ENCODE results near the gene MKX. TPM values are rescaled to one million over a fixed set of nuclear protein-coding genes. Genes with fewer than 3 reads are reported as not detected.

Gene MKX
- total and polyA plus RNA-seq, 9 of the 15 experiments (the other 6 are each of a cell fraction or from before 2014, with no cell fraction given): 0.07 TPM; not detected in 7

DNA sequence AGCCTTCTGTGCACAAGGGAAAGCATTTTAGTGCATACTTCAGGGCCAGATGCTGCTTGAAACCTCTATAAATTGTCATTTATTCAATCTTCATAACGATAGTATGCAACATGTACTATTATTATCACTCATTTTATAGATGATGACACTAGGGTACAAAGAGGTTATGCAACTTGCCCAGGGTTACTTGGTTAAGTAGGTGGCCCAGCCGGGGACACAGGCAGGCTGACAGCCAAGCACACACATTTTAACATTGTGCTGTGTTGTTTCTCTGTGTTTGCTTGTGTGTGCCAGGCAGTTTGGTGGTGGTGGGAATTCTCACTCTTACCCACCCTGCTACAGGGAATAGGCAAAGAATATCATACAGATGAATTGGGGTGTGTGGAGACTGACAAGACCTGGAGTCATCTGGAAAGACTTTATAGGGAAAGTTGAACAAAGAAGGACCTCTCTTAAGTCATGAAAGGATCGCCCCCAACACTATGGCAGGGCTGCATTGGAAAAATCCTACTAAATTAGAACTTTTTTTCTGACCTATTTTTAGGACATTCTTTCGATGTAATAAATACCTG is 98.9 kb downstream of the MKX start (continued):
- no peak for TF ChIP-seq RERE (CRISPR knock-in tag; IDR thresholded peaks at IDR 0.05; ENCODE audit: borderline replicate concordance)

GRCh38 chr10:27646194-27646593 is 99.4 kb downstream of the MKX start:
- BruUV-seq (replicated peaks): no TSS peak
- intact Hi-C loops (cut with micrococcal nuclease): no loop called here
- DNase-seq (ENCODE audit: extremely low read depth in 1 of 4, low spot score in 3 of 4): no peak
- no peak overlapping the region for H3K27ac ChIP-seq (ENCODE audit: extremely low read depth, low read depth, low read length)
- H3K9me1 ChIP-seq (ENCODE audit: control insufficient read depth, insufficient read depth, low read length): no peaks in the 10 kb centered on the region
- in situ Hi-C loops (cut with MboI): no loop called here
- no peaks in the 10 kb centered on the region for H3K9me3 ChIP-seq (replicated peaks; ENCODE audit: control insufficient read depth, insufficient read depth, low read depth, low read length)
- H3K4me1 ChIP-seq (replicated peaks in 1 of 2; ENCODE audit: control insufficient read depth in 2 of 2, insufficient read depth in 2 of 2, low read length in 2 of 2): no peaks in the 10 kb centered on the region
- FAIRE-seq: no peak
- H2AFZ ChIP-seq (ENCODE audit: low read depth, low read length): no peak overlapping the region
- H3K27me3 ChIP-seq (ENCODE audit: control insufficient read depth in 2 of 2, insufficient read depth in 2 of 2, low read length in 2 of 2): no peaks in the 10 kb centered on the region; a peak in 1 of 5 replicates
- no peak overlapping the region for H3K4me2 ChIP-seq (ENCODE audit: insufficient read depth, low read length)
- no peak overlapping the region for H3K4me3 ChIP-seq
- ATAC-seq: no peak
- H3K9ac ChIP-seq (ENCODE audit: insufficient read depth in 1 of 2, low read depth in 2 of 2, low read length in 2 of 2): no peak overlapping the region
- ChIA-PET POLR2A (no interaction called here), CTCF (ENCODE audit: low intra/inter-chr PET ratio) (no interaction called here)
- no peaks in the 10 kb centered on the region for H4K20me1 ChIP-seq (replicated peaks; ENCODE audit: control insufficient read depth, insufficient read depth, low read length)
- no peak for TF ChIP-seq VEZF1 (CRISPR knock-in tag; IDR thresholded peaks at IDR 0.05)
- WGBS (ENCODE audit: insufficient coverage, low coverage, missing lambda C conversion rate): 0% methylated on average over 4 of the region's 4 CpGs
- no peaks in the 10 kb centered on the region for H3K79me2 ChIP-seq (ENCODE audit: control insufficient read depth, insufficient read depth, low read length)
- no peaks in the 10 kb centered on the region for H3K36me3 ChIP-seq (ENCODE audit: control insufficient read depth, insufficient read depth, low read length)
